Smooth muscle cell (in vitro differentiated cells): ENCODE results near the gene FIZ1. TPM values are rescaled to one million over a fixed set of nuclear protein-coding genes. Genes with fewer than 3 reads are reported as not detected.
"Not testable (repeated sequence)": the region's sequence is repeated elsewhere in the genome, so short reads cannot be mapped to it uniquely, and the experiment has no call there.

Experiments
- DNase-seq: peaks from one replicate; lab custom pipeline; 2025; ENCODE audit not compliant: unreplicated experiment; lab: John Stamatoyannopoulos, UW
- H2AFZ ChIP-seq: fragments of 200-600 bp; sonication (generic); 2 replicates; pipeline ENCODE4 v1.6.0; 2016; ENCODE audit warnings: antibody characterized with exemption, low read depth, mild to moderate bottlenecking
- H3F3A ChIP-seq: fragments of 200-600 bp; sonication (generic); 2 replicates; pipeline ENCODE4 v1.6.0; 2017; ENCODE audit warnings: antibody characterized with exemption, low read depth
- H3K27ac ChIP-seq: fragments of 200-600 bp; sonication (generic); 2 replicates; pipeline ENCODE4 v1.5.1; 2016; ENCODE audit warnings: low read depth, mild to moderate bottlenecking
- H3K27me3 ChIP-seq: fragments of 200-600 bp; sonication (generic); 2 replicates; pipeline ENCODE4 v1.6.1; 2016; ENCODE audit warnings: low read depth, mild to moderate bottlenecking
- H3K36me3 ChIP-seq: fragments of 200-600 bp; sonication (generic); 2 replicates; pipeline ENCODE4 v1.5.1; 2016; ENCODE audit warnings: low read depth
- H3K4me1 ChIP-seq: fragments of 200-600 bp; sonication (generic); 2 replicates; pipeline ENCODE4 v1.5.1; 2016; ENCODE audit warnings: low read depth
- H3K4me2 ChIP-seq: fragments of 200-600 bp; sonication (generic); 2 replicates; pipeline ENCODE4 v1.6.0; 2016; ENCODE audit warnings: mild to moderate bottlenecking
- H3K4me3 ChIP-seq: fragments of 200-600 bp; sonication (generic); 2 replicates; pipeline ENCODE4 v1.5.1; 2016; ENCODE audit warnings: mild to moderate bottlenecking
- H3K79me2 ChIP-seq: fragments of 200-600 bp; sonication (generic); 2 replicates; pipeline ENCODE4 v1.6.0; 2016; ENCODE audit warnings: low read depth, mild to moderate bottlenecking
- H3K9ac ChIP-seq: fragments of 200-600 bp; sonication (generic); 2 replicates; pipeline ENCODE4 v1.6.0; 2016; ENCODE audit warnings: low read depth
- H3K9me3 ChIP-seq: fragments of 200-600 bp; sonication (generic); replicated peaks from 2 replicates; pipeline ENCODE4 v1.5.1; 2016; ENCODE audit warnings: low read depth
- H4K20me1 ChIP-seq: fragments of 200-600 bp; sonication (generic); 2 replicates; pipeline ENCODE4 v1.6.0; 2016; ENCODE audit warnings: low read depth
- WGBS: methylation state at CpG from one replicate; pipeline ENCODE4 v1.1.7; 2016; ENCODE audit warnings: low lambda C conversion rate; 5-methylcytosine and 5-hydroxymethylcytosine counted together
- polyA plus RNA-seq: library from polyadenylated mRNA; unstranded; fragments of >200 nt; fragmentation: Nextera tagmentation; extraction: Ambion mirVana; gene quantifications from 2 replicates; pipeline ENCODE4 v1.2.1, GENCODE V29; 2016
- total RNA-seq: library from RNA; depleted of rRNA; stranded (reverse); fragments of >200 nt; gene quantifications from 2 replicates; pipeline ENCODE4 v1.2.3, GENCODE V29; 2014
- TF ChIP-seq, protein P1 (sequence below): fragments of 200-600 bp; sonication (generic); IDR thresholded peaks from 2 replicates; pipeline ENCODE4 v1.5.1; 2017; ENCODE audit warnings: borderline replicate concordance, mild to moderate bottlenecking, antibody characterized with exemption; ENCODE audit not compliant: insufficient read depth, poor library complexity, severe bottlenecking

FIZ1 gene
- total and polyA plus RNA-seq, 2 experiments from 2014 or later = 10.4 to 17.7 TPM

DNA sequence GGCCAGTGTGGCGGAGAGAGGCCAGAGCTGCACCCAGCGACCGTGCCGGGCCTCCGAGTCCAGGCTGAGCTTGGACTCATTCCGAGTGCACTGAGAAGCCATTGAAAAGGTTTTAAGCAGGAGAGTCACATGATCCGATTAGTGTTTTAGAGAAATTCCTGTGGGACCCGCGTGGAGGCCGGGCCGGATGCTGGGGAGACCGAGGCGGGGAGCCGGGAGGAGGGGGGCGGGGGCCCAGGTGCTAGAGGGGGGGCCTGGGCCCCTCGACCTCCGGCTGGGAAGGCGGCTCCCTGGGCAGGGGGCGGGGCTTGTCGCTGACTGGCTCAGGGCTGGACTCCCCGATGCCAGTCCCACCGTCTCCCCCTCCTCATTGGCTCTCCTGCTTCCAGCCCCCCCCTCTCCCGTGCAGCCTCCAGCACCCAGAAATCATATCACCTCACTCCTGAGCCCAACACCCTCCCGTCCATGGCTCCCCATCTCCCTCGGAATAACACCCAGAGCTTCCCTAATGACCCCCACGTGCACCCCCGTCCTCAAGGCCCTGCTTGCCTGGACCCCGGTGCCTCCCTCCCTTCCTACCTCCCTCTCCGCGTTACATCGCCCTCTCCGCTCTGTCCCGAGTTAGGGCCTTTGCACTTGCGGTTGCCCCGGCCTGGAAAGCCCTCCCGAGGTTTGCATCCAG is 13.5 kb downstream of the FIZ1 start:
- H4K20me1 ChIP-seq = no peaks in the 10 kb centered on the region
- no peaks in the 10 kb centered on the region for H3K36me3 ChIP-seq
- H3K4me2 ChIP-seq = peak overlapping the region; percentile 89
- TF ChIP-seq, protein P1, sequence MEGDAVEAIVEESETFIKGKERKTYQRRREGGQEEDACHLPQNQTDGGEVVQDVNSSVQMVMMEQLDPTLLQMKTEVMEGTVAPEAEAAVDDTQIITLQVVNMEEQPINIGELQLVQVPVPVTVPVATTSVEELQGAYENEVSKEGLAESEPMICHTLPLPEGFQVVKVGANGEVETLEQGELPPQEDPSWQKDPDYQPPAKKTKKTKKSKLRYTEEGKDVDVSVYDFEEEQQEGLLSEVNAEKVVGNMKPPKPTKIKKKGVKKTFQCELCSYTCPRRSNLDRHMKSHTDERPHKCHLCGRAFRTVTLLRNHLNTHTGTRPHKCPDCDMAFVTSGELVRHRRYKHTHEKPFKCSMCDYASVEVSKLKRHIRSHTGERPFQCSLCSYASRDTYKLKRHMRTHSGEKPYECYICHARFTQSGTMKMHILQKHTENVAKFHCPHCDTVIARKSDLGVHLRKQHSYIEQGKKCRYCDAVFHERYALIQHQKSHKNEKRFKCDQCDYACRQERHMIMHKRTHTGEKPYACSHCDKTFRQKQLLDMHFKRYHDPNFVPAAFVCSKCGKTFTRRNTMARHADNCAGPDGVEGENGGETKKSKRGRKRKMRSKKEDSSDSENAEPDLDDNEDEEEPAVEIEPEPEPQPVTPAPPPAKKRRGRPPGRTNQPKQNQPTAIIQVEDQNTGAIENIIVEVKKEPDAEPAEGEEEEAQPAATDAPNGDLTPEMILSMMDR = no peak
- 13% methylated on average over 20 of the region's 36 CpGs for WGBS
- peak overlapping the region; percentile 93 for H2AFZ ChIP-seq
- peak; percentile 59 for DNase-seq
- H3K9ac ChIP-seq = peak overlapping the region; percentile 51
- peak overlapping the region; percentile 82 for H3K27ac ChIP-seq
- H3K79me2 ChIP-seq = no peaks in the 10 kb centered on the region
- peaks cover 5% of the 10 kb centered on the region for H3F3A ChIP-seq
- H3K9me3 ChIP-seq = no peaks in the 10 kb centered on the region
- H3K27me3 ChIP-seq = no peaks in the 10 kb centered on the region
- peak overlapping the region; percentile 49 for H3K4me3 ChIP-seq
- peaks cover 9% of the 10 kb centered on the region for H3K4me1 ChIP-seq

DNA sequence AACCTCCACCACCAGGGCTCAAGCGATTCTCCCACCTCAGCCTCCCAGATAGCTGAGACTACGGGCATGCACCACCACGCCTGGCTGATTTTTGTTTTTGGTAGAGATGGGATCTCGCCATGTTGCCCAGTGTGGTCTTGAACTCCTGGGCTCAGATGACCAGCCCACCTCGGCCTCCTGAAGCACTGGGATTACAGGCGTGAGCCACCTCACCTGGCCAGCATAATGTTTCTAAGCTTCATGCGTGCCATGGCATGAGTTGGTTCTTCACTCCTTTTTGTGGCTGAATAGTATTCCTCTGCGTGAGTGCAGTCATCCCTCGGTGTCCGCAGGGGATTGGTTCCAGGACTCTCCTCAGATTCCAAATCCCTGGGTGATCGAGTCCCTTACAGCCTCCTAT is 14.4 kb downstream of the FIZ1 start:
- Histone ChIP-seq H3K4me3 (no peak overlapping the region), H3K27me3 (no peaks in the 10 kb centered on the region), H3K9ac (no peak overlapping the region), H2AFZ (peak overlapping the region; percentile 93), H4K20me1 (no peaks in the 10 kb centered on the region), H3F3A (peaks cover 5% of the 10 kb centered on the region), H3K4me2 (peak overlapping the region; percentile 89), H3K27ac (peak overlapping the region; percentile 82), H3K36me3 (no peaks in the 10 kb centered on the region), H3K4me1 (peaks cover 9% of the 10 kb centered on the region), H3K9me3 (no peaks in the 10 kb centered on the region), H3K79me2 (peaks cover 6% of the 10 kb centered on the region)
- 87% methylated on average over 11 of the region's 11 CpGs for WGBS
- TF ChIP-seq, protein P1 = no peak
- no peak for DNase-seq

DNA sequence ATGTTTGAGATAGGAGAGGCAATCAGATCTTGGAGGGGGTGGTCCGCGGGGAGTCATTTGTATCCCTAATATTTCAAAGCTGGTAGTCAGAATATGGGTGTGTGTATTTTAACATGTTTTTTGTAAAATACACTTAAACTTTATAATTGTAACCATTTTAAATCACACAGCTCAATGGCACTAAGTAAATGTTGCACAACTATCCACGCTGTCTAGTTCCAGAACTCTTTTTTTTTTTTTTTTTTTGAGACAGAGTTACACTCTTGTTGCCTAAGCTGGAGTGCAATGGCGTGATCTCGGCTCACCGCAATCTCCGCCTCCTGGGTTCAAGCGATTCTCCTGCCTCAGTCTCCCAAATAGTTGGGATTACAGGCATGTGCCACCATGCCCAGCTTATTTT is 15.4 kb downstream of the FIZ1 start:
- not testable (repeated sequence) for H3K4me3 ChIP-seq, H3K4me2 ChIP-seq, H4K20me1 ChIP-seq, DNase-seq, H3K27ac ChIP-seq, H2AFZ ChIP-seq, H3K9ac ChIP-seq, H3K36me3 ChIP-seq, H3F3A ChIP-seq, H3K27me3 ChIP-seq, H3K4me1 ChIP-seq, H3K9me3 ChIP-seq
- WGBS = 85% methylated on average over 8 of the region's 8 CpGs
- H3K79me2 ChIP-seq = peaks cover 13% of the 10 kb centered on the region

DNA sequence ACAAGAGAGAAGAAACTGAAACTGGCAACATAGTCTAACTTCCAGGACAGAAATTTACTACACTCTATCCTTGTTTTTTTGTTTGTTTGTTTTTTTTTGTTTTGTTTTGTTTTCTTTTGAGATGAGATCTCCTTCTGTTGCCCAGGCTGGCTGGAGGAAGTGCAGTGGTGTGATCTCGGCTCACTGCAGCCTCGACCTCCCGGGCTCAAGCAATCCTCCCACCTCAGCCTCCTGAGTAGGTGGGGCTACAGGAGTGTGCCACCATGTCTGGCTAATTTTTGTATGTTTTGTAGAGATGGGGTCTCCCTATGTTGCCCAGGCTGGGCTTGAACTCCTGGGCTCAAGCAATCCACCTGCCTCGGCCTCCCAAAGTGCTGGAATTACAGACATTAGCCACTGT is 17.0 kb downstream of the FIZ1 start:
- H3K4me1 ChIP-seq, DNase-seq, H3K27me3 ChIP-seq, H3K4me2 ChIP-seq, H3K36me3 ChIP-seq, H2AFZ ChIP-seq, H3K9ac ChIP-seq, H4K20me1 ChIP-seq, H3K27ac ChIP-seq, H3F3A ChIP-seq, H3K4me3 ChIP-seq, H3K9me3 ChIP-seq: not testable (repeated sequence)
- H3K79me2 ChIP-seq = peaks cover 13% of the 10 kb centered on the region
- WGBS = 89% methylated on average over 4 of the region's 4 CpGs

DNA sequence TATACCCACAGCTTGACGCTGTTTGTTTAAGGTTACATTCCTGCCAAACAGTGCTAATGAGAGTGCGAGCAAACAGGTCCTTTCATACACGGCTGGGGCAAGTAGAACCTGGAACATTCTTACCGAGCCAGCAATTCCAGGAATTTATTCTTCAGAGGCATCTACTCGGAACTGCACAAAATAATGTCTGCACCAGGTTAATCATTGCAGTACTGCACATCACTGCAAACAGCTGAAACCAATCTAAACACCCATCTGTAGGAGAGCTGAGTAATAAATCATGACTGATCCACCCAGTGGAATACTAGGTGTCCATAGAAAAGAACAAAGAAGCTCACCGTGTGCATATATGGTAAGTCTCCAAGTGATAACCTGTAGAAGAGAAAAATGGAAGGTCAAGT is 17.5 kb downstream of the FIZ1 start:
- 58% methylated on average over 6 of the region's 6 CpGs for WGBS
- no peak overlapping the region for H3K4me2 ChIP-seq

More for the DNA sequence above, 17.5 kb downstream of the FIZ1 start:
- no peaks in the 10 kb centered on the region for H3K27me3 ChIP-seq
- no peak for DNase-seq
- H3K36me3 ChIP-seq = no peaks in the 10 kb centered on the region
- H3K4me1 ChIP-seq = peaks cover 9% of the 10 kb centered on the region
- peaks cover 5% of the 10 kb centered on the region for H3F3A ChIP-seq
- H3K4me3 ChIP-seq = peak overlapping the region; percentile 96
- H4K20me1 ChIP-seq = no peaks in the 10 kb centered on the region
- no peak overlapping the region for H3K9ac ChIP-seq
- H2AFZ ChIP-seq = no peak overlapping the region
- H3K27ac ChIP-seq = no peak overlapping the region
- peaks cover 13% of the 10 kb centered on the region for H3K79me2 ChIP-seq
- TF ChIP-seq, protein P1 = no peak
- H3K9me3 ChIP-seq = no peaks in the 10 kb centered on the region
